IPS-18c (cell line): ENCODE data around the gene MYOT.

Source experiments
- H3K4me3 ChIP-seq: 2 replicates; pipeline ENCODE4 v1.7.0; 2013; ENCODE audit warnings: low read depth, mild to moderate bottlenecking, low read length, moderate library complexity; ENCODE audit not compliant: insufficient read depth
- H3K9me3 ChIP-seq: one replicate; pipeline ENCODE4 v1.6.1; 2013; ENCODE audit warnings: mild to moderate bottlenecking, low read length, moderate library complexity; ENCODE audit not compliant: control insufficient read depth, insufficient read depth

MYOT gene

GRCh38 chr5:137887831-137888230 is 20.2 kb downstream of the MYOT start:
- no peak overlapping the region for H3K4me3 ChIP-seq
- H3K9me3 ChIP-seq = no peaks in the 10 kb centered on the region

- H3K9me3 ChIP-seq = no peaks in the 10 kb centered on the region
- H3K4me3 ChIP-seq = no peak overlapping the region
Measured at GRCh38 chr5:137888466-137888862, 20.8 kb downstream of the MYOT start.

- H3K9me3 ChIP-seq = no peaks in the 10 kb centered on the region
- peak within 1 kb of the TSS; percentile 29; the same call in 1 of the 2 replicates for H3K4me3 ChIP-seq
Measured at GRCh38 chr5:137888863-137889759, 21.5 kb downstream of the MYOT start, which contains the start of gene PKD2L2. PKD2L2 (plus strand) TSS chr5:137889457; CDS start chr5:137889492, 35 bp downstream.

GRCh38 chr5:137890845-137891244 is 23.2 kb downstream of the MYOT start:
- Histone ChIP-seq H3K9me3 (no peaks in the 10 kb centered on the region), H3K4me3 (no peak overlapping the region)

GRCh38 chr5:137891849-137892248 is 24.2 kb downstream of the MYOT start:
- Histone ChIP-seq H3K4me3 (no peak overlapping the region), H3K9me3 (no peaks in the 10 kb centered on the region)

- Histone ChIP-seq H3K9me3 (no peaks in the 10 kb centered on the region), H3K4me3 (no peak overlapping the region)
Measured at GRCh38 chr5:137894586-137894985, 26.9 kb downstream of the MYOT start.

- H3K4me3 ChIP-seq = no peak overlapping the region
- no peaks in the 10 kb centered on the region for H3K9me3 ChIP-seq
Measured at GRCh38 chr5:137896560-137896959, 28.9 kb downstream of the MYOT start.

- Histone ChIP-seq H3K9me3 (no peaks in the 10 kb centered on the region), H3K4me3 (no peak overlapping the region)
Measured at GRCh38 chr5:137899493-137899892, 31.8 kb downstream of the MYOT start.

GRCh38 chr5:137901011-137901817 is 33.6 kb downstream of the MYOT start:
- Histone ChIP-seq H3K9me3 (no peaks in the 10 kb centered on the region), H3K4me3 (no peak overlapping the region)

GRCh38 chr5:137902408-137903133 is 34.9 kb downstream of the MYOT start:
- Histone ChIP-seq H3K9me3 (no peaks in the 10 kb centered on the region), H3K4me3 (no peak overlapping the region)

- Histone ChIP-seq H3K4me3 (no peak overlapping the region), H3K9me3 (peaks cover 2% of the 10 kb centered on the region)
Measured at GRCh38 chr5:137914758-137915157, 47.1 kb downstream of the MYOT start.

- no peak overlapping the region for H3K4me3 ChIP-seq
- peaks cover 2% of the 10 kb centered on the region for H3K9me3 ChIP-seq
Measured at GRCh38 chr5:137916923-137917322, 49.3 kb downstream of the MYOT start.

GRCh38 chr5:137921931-137922330 is 54.3 kb downstream of the MYOT start:
- Histone ChIP-seq H3K9me3 (no peaks in the 10 kb centered on the region), H3K4me3 (no peak overlapping the region)

GRCh38 chr5:137923856-137924255 is 56.2 kb downstream of the MYOT start:
- H3K9me3 ChIP-seq = no peaks in the 10 kb centered on the region
- H3K4me3 ChIP-seq = no peak overlapping the region

- Histone ChIP-seq H3K9me3 (no peaks in the 10 kb centered on the region), H3K4me3 (no peak overlapping the region)
Measured at GRCh38 chr5:137932800-137933199, 65.1 kb downstream of the MYOT start.

- Histone ChIP-seq H3K9me3 (no peaks in the 10 kb centered on the region), H3K4me3 (no peak overlapping the region)
Measured at GRCh38 chr5:137933491-137933911, 65.8 kb downstream of the MYOT start.

- Histone ChIP-seq H3K9me3 (no peaks in the 10 kb centered on the region), H3K4me3 (no peak overlapping the region)
Measured at GRCh38 chr5:137935190-137935589, 67.5 kb downstream of the MYOT start.
